Kidney epithelial cell (primary cell): ENCODE measurements around the gene DPYSL5. TPM values are rescaled to one million over a fixed set of nuclear protein-coding genes. Genes with fewer than 3 reads are reported as not detected.

Experiments used
- DNase-seq: peaks from one replicate; pipeline ENCODE4 v3.0.0-alpha.2; 2010; ENCODE audit warnings: low read depth
- H3K27me3 ChIP-seq: 2 replicates; pipeline ENCODE4 v1.6.0; 2011; ENCODE audit warnings: low read length; ENCODE audit not compliant: control insufficient read depth, insufficient read depth
- H3K36me3 ChIP-seq: 2 replicates; pipeline ENCODE4 v1.5.1; 2011; ENCODE audit warnings: low read length; ENCODE audit not compliant: control insufficient read depth, insufficient read depth
- H3K4me3 ChIP-seq: 2 replicates; pipeline ENCODE4 v1.5.1; 2011; ENCODE audit warnings: low read depth, mild to moderate bottlenecking, control low read depth, low read length
- CTCF ChIP-seq: IDR thresholded peaks from 2 replicates; pipeline ENCODE4 v1.5.1; 2011; ENCODE audit warnings: mild to moderate bottlenecking, moderate library complexity, low read length, control low read depth, inconsistent platforms; ENCODE audit not compliant: insufficient read depth, poor library complexity, severe bottlenecking
- total RNA-seq: library from RNA; depleted of rRNA; stranded (reverse); fragments of >200 nt; gene quantifications from 2 replicates; pipeline ENCODE4 v1.2.3, GENCODE V29; 2015

Gene DPYSL5
- total RNA-seq, 1 donor from 2014 or later = 1.3 TPM

- Histone ChIP-seq H3K36me3 (no peaks in the 10 kb centered on the region), H3K27me3 (peaks cover 8% of the 10 kb centered on the region)
- no peak for DNase-seq
Observed at GRCh38 chr2:26861610-26862224, 13.8 kb downstream of the DPYSL5 start.

GRCh38 chr2:26864226-26864625 lies 16.3 kb downstream of the DPYSL5 start:
- Histone ChIP-seq H3K27me3 (peaks cover 8% of the 10 kb centered on the region), H3K4me3 (no peak overlapping the region), H3K36me3 (no peaks in the 10 kb centered on the region)
- DNase-seq = no peak
- TF ChIP-seq CTCF = no peak

More at GRCh38 chr2:26861610-26862224, 13.8 kb downstream of the DPYSL5 start:
- no peak overlapping the region for H3K4me3 ChIP-seq
- no peak for TF ChIP-seq CTCF

- no peak overlapping the region for H3K4me3 ChIP-seq
- no peak for DNase-seq
Observed at GRCh38 chr2:26864646-26865045, 16.7 kb downstream of the DPYSL5 start.

GRCh38 chr2:26870585-26871095 lies 22.7 kb downstream of the DPYSL5 start:
- Histone ChIP-seq H3K27me3 (peaks cover 4% of the 10 kb centered on the region), H3K4me3 (no peak overlapping the region), H3K36me3 (no peaks in the 10 kb centered on the region)
- no peak for TF ChIP-seq CTCF
- peak; percentile 1 for DNase-seq

More at GRCh38 chr2:26864646-26865045, 16.7 kb downstream of the DPYSL5 start:
- no peaks in the 10 kb centered on the region for H3K36me3 ChIP-seq
- no peak for TF ChIP-seq CTCF
- H3K27me3 ChIP-seq = peaks cover 8% of the 10 kb centered on the region

- no peaks in the 10 kb centered on the region for H3K36me3 ChIP-seq
- DNase-seq = no peak
- no peak overlapping the region for H3K4me3 ChIP-seq
- TF ChIP-seq CTCF = no peak
- peaks cover 4% of the 10 kb centered on the region for H3K27me3 ChIP-seq
Observed at GRCh38 chr2:26873286-26873983, 25.5 kb downstream of the DPYSL5 start.

- DNase-seq = no peak
- Histone ChIP-seq H3K4me3 (no peak overlapping the region), H3K27me3 (peaks cover 4% of the 10 kb centered on the region), H3K36me3 (no peaks in the 10 kb centered on the region)
- TF ChIP-seq CTCF = no peak
Observed at GRCh38 chr2:26874514-26874913, 26.6 kb downstream of the DPYSL5 start.
